SH-SY5Y (cell line): ENCODE measurements around the gene PHACTR4.

Experiments used
- GATA2 ChIP-seq: IDR thresholded peaks from 2 replicates; pipeline ENCODE4 v1.6.1; 2011; ENCODE audit warnings: mild to moderate bottlenecking, low read depth, low read length
- GATA3 ChIP-seq: IDR thresholded peaks from 2 replicates; pipeline ENCODE4 v1.6.1; 2011; ENCODE audit warnings: low read depth, mild to moderate bottlenecking, low read length, moderate library complexity

- TF ChIP-seq GATA2: no peak
- TF ChIP-seq GATA3: no peak
Observed at GRCh38 chr1:28437264-28437923, 67.9 kb downstream of the PHACTR4 start.
